Aorta (tissue), 5 donors: Measurements from ENCODE around the gene WDR88. TPM values are rescaled to one million over a fixed set of nuclear protein-coding genes. Genes with fewer than 3 reads are reported as not detected.

Experiments used
- ATAC-seq: fragments of 200-7000 bp; cut with Tn5 transposase; one replicate; pipeline ENCODE4 v1.9.1; 2022; ENCODE audit warnings: moderate library complexity; ENCODE audit not compliant: low FRiP score
- DNase-seq, 2 donors: peaks; one replicate each; pipeline ENCODE4 v3.0.0-alpha.2; 2020
- H3K27ac ChIP-seq, 2 donors: one replicate each; pipeline ENCODE4 v1.5.1; 2013; ENCODE audit warnings: low read length in 2 of 2, mild to moderate bottlenecking in 2 of 2, moderate library complexity in 2 of 2, control low read depth in 1 of 2, inconsistent platforms in 1 of 2, low read depth in 1 of 2
- H3K27me3 ChIP-seq, 2 donors: one replicate each; pipeline ENCODE4 v1.6.1; 2013; ENCODE audit warnings: control low read depth in 1 of 2, low read length in 1 of 2, mild to moderate bottlenecking in 1 of 2, moderate library complexity in 1 of 2; ENCODE audit not compliant: insufficient read depth in 2 of 2, control insufficient read depth in 1 of 2
- H3K36me3 ChIP-seq, 2 donors: one replicate each; pipeline ENCODE4 v1.6.1; 2013; ENCODE audit warnings: control low read depth in 1 of 2, low read length in 1 of 2, mild to moderate bottlenecking in 1 of 2; ENCODE audit not compliant: insufficient read depth in 2 of 2, control insufficient read depth in 1 of 2
- H3K4me1 ChIP-seq, 2 donors: one replicate each; pipeline ENCODE4 v1.6.1; 2013; ENCODE audit warnings: low read length in 2 of 2, control low read depth in 1 of 2, mild to moderate bottlenecking in 1 of 2, moderate library complexity in 1 of 2; ENCODE audit not compliant: insufficient read depth in 2 of 2, control insufficient read depth in 1 of 2
- H3K4me3 ChIP-seq, 2 donors: one replicate each; pipeline ENCODE4 v1.5.1; 2013; ENCODE audit warnings: low read length in 2 of 2, control low read depth in 1 of 2, mild to moderate bottlenecking in 1 of 2
- H3K9me3 ChIP-seq: one replicate; pipeline ENCODE4 v1.6.1; 2013; ENCODE audit warnings: mild to moderate bottlenecking, low read length; ENCODE audit not compliant: control insufficient read depth
- WGBS, 2 donors: extraction: QIAGEN DNeasy Blood & Tissue Kit; methylation state at CpG; one replicate each; pipeline ENCODE4 v1.1.7; 2013; 5-methylcytosine and 5-hydroxymethylcytosine counted together
- intact Hi-C, 2 donors: fragments of 100-400 bp; cut with DNase I; formaldehyde crosslinking; loops; one replicate each; pipeline versions ENCODE4 v1.14.2 to v1.15.0; 2022
- polyA plus RNA-seq, 2 donors: library from polyadenylated mRNA; stranded (reverse); fragments of 200-250 nt; gene quantifications; one replicate each; pipeline ENCODE4 v1.2.3, GENCODE V29; 2013
- total RNA-seq, 2 donors: library from RNA; stranded (reverse); fragmentation: NEBNext Ultra II Directional; extraction: Animal tissue kit (Norgen Biotek cat#: 25700); gene quantifications; one replicate each; pipeline ENCODE4 v1.2.1, GENCODE V29; 2021
- donor health status: healthy with polysubstance abuse.
- donor health status: Bipolar disorder and iron deficiency.
- donor health status: DM: no; HTN: no; CAD: no.
- donor health status: DM: no; HTN: no; CAD: no.
- donor health status: DM: yes; HTN: yes; CAD: no.

Gene WDR88
- total and polyA plus RNA-seq, 4 donors: not detected

GRCh38 chr19:33202546-33203507 lies 70.9 kb downstream of the WDR88 start:
- H3K4me3 ChIP-seq: no peak overlapping the region
- H3K27me3 ChIP-seq: no peaks in the 10 kb centered on the region
- no peaks in the 10 kb centered on the region for H3K9me3 ChIP-seq
- WGBS, 2 donors: 90% methylated on average over 27 of the region's 27 CpGs
- peaks cover 0 to 2% of the 10 kb centered on the region in 2 donors for H3K36me3 ChIP-seq
- no peak overlapping the region for H3K27ac ChIP-seq
- DNase-seq: no peak
- no peaks in the 10 kb centered on the region for H3K4me1 ChIP-seq
- intact Hi-C loops: no loop called here
- no peak for ATAC-seq

GRCh38 chr19:33203529-33203928 lies 71.6 kb downstream of the WDR88 start:
- intact Hi-C loops: no loop called here
- H3K27me3 ChIP-seq: no peaks in the 10 kb centered on the region
- H3K27ac ChIP-seq: no peak overlapping the region
- DNase-seq (peak in 1 of 2 donors; percentile 70), ATAC-seq (no peak)
- no peak overlapping the region for H3K4me3 ChIP-seq
- no peaks in the 10 kb centered on the region for H3K4me1 ChIP-seq
- peaks cover 0 to 2% of the 10 kb centered on the region in 2 donors for H3K36me3 ChIP-seq
- no peaks in the 10 kb centered on the region for H3K9me3 ChIP-seq
- 66 to 71% methylated on average over 6 of the region's 6 CpGs for WGBS, 2 donors

GRCh38 chr19:33204136-33204973 lies 72.4 kb downstream of the WDR88 start:
- no peaks in the 10 kb centered on the region for H3K4me1 ChIP-seq
- intact Hi-C loops: no loop called here
- no peak overlapping the region for H3K27ac ChIP-seq
- no peaks in the 10 kb centered on the region for H3K9me3 ChIP-seq
- peaks cover 0 to 2% of the 10 kb centered on the region in 2 donors for H3K36me3 ChIP-seq
- peak in 1 of 2 donors; percentile 64 for DNase-seq
- ATAC-seq: no peak
- H3K4me3 ChIP-seq: no peak overlapping the region
- H3K27me3 ChIP-seq: no peaks in the 10 kb centered on the region
- WGBS, 2 donors: 90 to 91% methylated on average over 29 to 32 of the region's 32 CpGs

GRCh38 chr19:33205110-33205509 lies 73.2 kb downstream of the WDR88 start:
- no peak overlapping the region for H3K4me3 ChIP-seq
- no peaks in the 10 kb centered on the region for H3K27me3 ChIP-seq
- H3K9me3 ChIP-seq: no peaks in the 10 kb centered on the region
- peaks cover 0 to 2% of the 10 kb centered on the region in 2 donors for H3K36me3 ChIP-seq
- DNase-seq: peak in 1 of 2 donors; percentile 66
- ATAC-seq: no peak
- no peaks in the 10 kb centered on the region for H3K4me1 ChIP-seq
- WGBS, 2 donors: 95 to 97% methylated on average over 27 of the region's 27 CpGs
- H3K27ac ChIP-seq: no peak overlapping the region
- intact Hi-C loops: no loop called here

GRCh38 chr19:33205531-33206260 lies 73.8 kb downstream of the WDR88 start:
- Histone ChIP-seq H3K27ac (no peak overlapping the region), H3K4me1 (no peaks in the 10 kb centered on the region), H3K27me3 (no peaks in the 10 kb centered on the region), H3K36me3 (peaks cover 0 to 2% of the 10 kb centered on the region in 2 donors), H3K9me3 (no peaks in the 10 kb centered on the region), H3K4me3 (no peak overlapping the region)
- DNase-seq: no peak
- 94 to 96% methylated on average over 62 to 64 of the region's 64 CpGs for WGBS, 2 donors
- ATAC-seq: no peak
- intact Hi-C loops: no loop called here

- intact Hi-C loops: no loop called here
Measured at GRCh38 chr19:33206261-33207039, 74.5 kb downstream of the WDR88 start.

GRCh38 chr19:33207040-33207620 lies 75.2 kb downstream of the WDR88 start:
- Histone ChIP-seq H3K4me1 (no peaks in the 10 kb centered on the region), H3K27me3 (no peaks in the 10 kb centered on the region), H3K4me3 (no peak overlapping the region), H3K9me3 (no peaks in the 10 kb centered on the region), H3K27ac (no peak overlapping the region), H3K36me3 (peaks cover 0 to 2% of the 10 kb centered on the region in 2 donors)
- DNase-seq: no peak
- 93% methylated on average over 38 of the region's 38 CpGs for WGBS, 2 donors
- intact Hi-C loops: no loop called here
- ATAC-seq: no peak

More at GRCh38 chr19:33206261-33207039, 74.5 kb downstream of the WDR88 start:
- Histone ChIP-seq H3K9me3 (no peaks in the 10 kb centered on the region), H3K4me3 (no peak overlapping the region), H3K27me3 (no peaks in the 10 kb centered on the region), H3K27ac (no peak overlapping the region), H3K4me1 (no peaks in the 10 kb centered on the region), H3K36me3 (peaks cover 0 to 2% of the 10 kb centered on the region in 2 donors)
- ATAC-seq: no peak
- no peak for DNase-seq
- WGBS, 2 donors: 95 to 97% methylated on average over 34 to 38 of the region's 38 CpGs
